T-cell (primary cell): ENCODE measurements around the gene OOSP4B. TPM values are rescaled to one million over a fixed set of nuclear protein-coding genes. Genes with fewer than 3 reads are reported as not detected.

Experiments used
- ATAC-seq, 4 experiments: fragments of 200-7000 bp in 3 of 4; fragments of 150-1000 bp in 1 of 4; cut with Tn5 transposase; replicated peaks in 1 of 4; 1 replicate in 3 of 4; 2 replicates in 1 of 4; pipeline ENCODE4 v1.10.0; 2021; ENCODE audit warnings: moderate library complexity in 3 of 4, mild to moderate bottlenecking in 2 of 4, moderate number of reproducible peaks in 1 of 4
- CTCF ChIA-PET, 2 donors: fragments of 300-600 bp; sonication (Branson Sonifier 250); formaldehyde crosslinking; loops; one replicate each; lab custom pipeline; 2022; ENCODE audit warnings: antibody characterized with exemption in 2 of 2; lab: Charles Lee
- POLR2A ChIA-PET, 2 donors: fragments of 300-600 bp; sonication (Branson Sonifier 250); formaldehyde crosslinking; loops; one replicate each; lab custom pipeline; 2022; ENCODE audit warnings: antibody characterized with exemption in 2 of 2; lab: Charles Lee
- DNase-seq, 35 experiments: peaks; one replicate each; pipeline versions ENCODE4 v3.0.0 to v3.0.0-alpha.2; 2013 to 2023
- H3K27ac ChIP-seq: one replicate; pipeline ENCODE4 v1.5.1; 2013; ENCODE audit warnings: low read length
- H3K27me3 ChIP-seq, 2 experiments: replicated peaks in 1 of 2; 1 replicate in 1 of 2; 2 replicates in 1 of 2; pipeline versions ENCODE4 v1.6.1 to v1.7.0; 2013; ENCODE audit warnings: low read length in 1 of 2, mixed read lengths in 1 of 2; ENCODE audit not compliant: control insufficient read depth in 2 of 2, insufficient read depth in 2 of 2; ENCODE audit errors: extremely low read depth in 1 of 2
- H3K36me3 ChIP-seq, 2 donors: 1 replicate in 1 of 2; 2 replicates in 1 of 2; pipeline versions ENCODE4 v1.6.1 to v1.7.0; 2013; ENCODE audit warnings: low read length in 1 of 2; ENCODE audit not compliant: control insufficient read depth in 2 of 2, insufficient read depth in 1 of 2; ENCODE audit errors: extremely low read depth in 1 of 2
- H3K4me1 ChIP-seq, 2 experiments: 1 replicate in 1 of 2; 2 replicates in 1 of 2; pipeline versions ENCODE4 v1.6.1 to v1.7.0; 2013; ENCODE audit warnings: low read length in 2 of 2, mixed read lengths in 1 of 2; ENCODE audit not compliant: insufficient read depth in 2 of 2, control insufficient read depth in 1 of 2; ENCODE audit errors: extremely low read depth in 1 of 2
- H3K4me3 ChIP-seq, 2 donors: 1 replicate in 1 of 2; 2 replicates in 1 of 2; pipeline versions ENCODE4 v1.5.1 to v1.7.0; 2013; ENCODE audit warnings: mild to moderate bottlenecking in 2 of 2, low read length in 1 of 2, moderate library complexity in 1 of 2; ENCODE audit not compliant: control insufficient read depth in 1 of 2; ENCODE audit errors: extremely low read depth in 1 of 2
- H3K9me3 ChIP-seq: 2 replicates; pipeline ENCODE4 v1.7.0; 2013
- H3K27ac Mint-ChIP-seq, 2 donors: one replicate each; pipeline ENCODE4 v1.8.0; 2020 to 2021; ENCODE audit warnings: mild to moderate bottlenecking in 2 of 2, mixed read lengths in 2 of 2
- H3K27me3 Mint-ChIP-seq, 2 donors: one replicate each; pipeline ENCODE4 v1.8.0; 2021 to 2022; ENCODE audit warnings: mixed read lengths in 2 of 2
- H3K36me3 Mint-ChIP-seq: one replicate; pipeline ENCODE4 v1.8.0; 2021; ENCODE audit warnings: mixed read lengths
- H3K4me1 Mint-ChIP-seq, 3 donors: one replicate each; pipeline ENCODE4 v1.8.0; 2020 to 2022; ENCODE audit warnings: mixed read lengths in 3 of 3, mild to moderate bottlenecking in 1 of 3
- H3K4me3 Mint-ChIP-seq, 3 donors: one replicate each; pipeline ENCODE4 v1.8.0; 2020 to 2022; ENCODE audit warnings: mild to moderate bottlenecking in 3 of 3, mixed read lengths in 3 of 3, moderate library complexity in 3 of 3
- H3K9me3 Mint-ChIP-seq, 3 donors: one replicate each; pipeline ENCODE4 v1.8.0; 2020 to 2022; ENCODE audit warnings: mixed read lengths in 3 of 3
- WGBS: methylation state at CpG from one replicate; pipeline ENCODE4 v1.1.5; 2013; ENCODE audit warnings: missing lambda C conversion rate; ENCODE audit not compliant: insufficient coverage; 5-methylcytosine and 5-hydroxymethylcytosine counted together
- total RNA-seq, 35 experiments: library from RNA in 6 of 35; stranded (reverse) in 6 of 35; fragments of 120-200 nt in 1 of 35; gene quantifications; one replicate each; pipeline versions ENCODE4 v1.2.1 to v1.2.4 and lab custom pipeline; 2013 to 2026

Gene OOSP4B
- total RNA-seq, 5 donors from 2014 or later (not counting 1 experiment from before 2014, with no cell fraction given) = not detected

GRCh38 chr11:60080535-60080934 lies 63.6 kb downstream of the OOSP4B start:
- ATAC-seq (no peak), DNase-seq (no peak)
- H3K4me1 ChIP-seq = no peaks in the 10 kb centered on the region
- no peak overlapping the region for H3K4me3 ChIP-seq
- WGBS = 0% methylated on average over 1 of the region's 3 CpGs
- no peak overlapping the region for H3K4me3 Mint-ChIP-seq
- H3K36me3 Mint-ChIP-seq = no peaks in the 10 kb centered on the region
- H3K4me1 Mint-ChIP-seq = no peaks in the 10 kb centered on the region
- H3K9me3 Mint-ChIP-seq = peaks cover 0 to 11% (median 2%) of the 10 kb centered on the region in 3 donors
- H3K27ac Mint-ChIP-seq = no peak overlapping the region
- peaks cover 0 to 3% of the 10 kb centered on the region in 2 experiments for H3K27me3 ChIP-seq
- ChIA-PET POLR2A (no interaction called here), CTCF (no interaction called here)
- no peaks in the 10 kb centered on the region for H3K9me3 ChIP-seq
- H3K27me3 Mint-ChIP-seq = peaks cover 17 to 20% of the 10 kb centered on the region in 2 donors
- no peak overlapping the region for H3K27ac ChIP-seq
- H3K36me3 ChIP-seq = no peaks in the 10 kb centered on the region

Other genes starting within 250 kb of the OOSP4B start
- gene MRPL16, start 206.4 kb upstream of the OOSP4B start, total RNA-seq = 10 to 100 TPM; 24.0 to 46.3 (median 39.7) TPM
- gene CBLIF, start 171.7 kb upstream of the OOSP4B start, total RNA-seq = not detected
- not detected for gene TCN1, start 150.7 kb upstream of the OOSP4B start, total RNA-seq
- not detected for gene OOSP3, start 138.4 kb upstream of the OOSP4B start, total RNA-seq
- not detected for gene OOSP1, start 78.7 kb upstream of the OOSP4B start, total RNA-seq
- not detected for gene OOSP4A, start 53.1 kb upstream of the OOSP4B start, total RNA-seq
- not detected for gene OOSP2, start 23.2 kb downstream of the OOSP4B start, total RNA-seq
- gene MS4A3, start 39.5 kb downstream of the OOSP4B start, total RNA-seq = under 1 TPM in 3 of 5 donors, not detected in 2; 0.40 to 0.44 (median 0.43) TPM
- 1 to 10 TPM in 1 of 5 donors, under 1 TPM in 3, not detected in 1; 0.12 to 1.1 (median 0.16) TPM for gene MS4A2, start 71.5 kb downstream of the OOSP4B start, total RNA-seq
- gene MS4A6A, start 165.9 kb downstream of the OOSP4B start, total RNA-seq = 1 to 10 TPM in 2 of 5 donors, under 1 TPM in 3; 0.32 to 1.5 (median 0.99) TPM
- 1 to 10 TPM in 1 of 5 donors, under 1 TPM in 1, not detected in 3; 0.54 to 1.0 TPM for gene MS4A4E, start 226.0 kb downstream of the OOSP4B start, total RNA-seq